Mesendoderm (in vitro differentiated cells): ENCODE results near the gene CFAP45.

Experiments used
- DNase-seq: peaks from one replicate; pipeline ENCODE4 v3.0.0; 2013
- H2AK5ac ChIP-seq: 2 replicates; pipeline ENCODE4 v1.6.1; 2013; ENCODE audit warnings: low read length, inconsistent platforms
- H2BK120ac ChIP-seq: 2 replicates; pipeline ENCODE4 v1.6.1; 2013; ENCODE audit warnings: low read depth, mild to moderate bottlenecking, low read length, moderate library complexity, mixed read lengths
- H2BK15ac ChIP-seq: replicated peaks from 2 replicates; pipeline ENCODE4 v1.6.1; 2013; ENCODE audit warnings: low read depth, mild to moderate bottlenecking, moderate library complexity
- H2BK5ac ChIP-seq: 2 replicates; pipeline ENCODE4 v1.6.1; 2013; ENCODE audit warnings: low read length, inconsistent platforms
- H3K18ac ChIP-seq: 2 replicates; pipeline ENCODE4 v1.6.1; 2013; ENCODE audit warnings: mild to moderate bottlenecking, low read length, mixed read lengths
- H3K23ac ChIP-seq: one replicate; pipeline ENCODE4 v1.6.1; 2013; ENCODE audit warnings: low read length
- H3K27ac ChIP-seq: 2 replicates; pipeline ENCODE4 v1.5.1; 2013; ENCODE audit warnings: low read depth, mild to moderate bottlenecking, inconsistent platforms, low read length, moderate library complexity
- H3K27me3 ChIP-seq: 2 replicates; pipeline ENCODE4 v1.6.1; 2013; ENCODE audit warnings: low read length, control low read depth, mild to moderate bottlenecking, inconsistent platforms; ENCODE audit not compliant: insufficient read depth, poor library complexity
- H3K36me3 ChIP-seq: 2 replicates; pipeline ENCODE4 v1.6.1; 2013; ENCODE audit warnings: low read length, inconsistent platforms; ENCODE audit not compliant: control insufficient read depth, insufficient read depth
- H3K4ac ChIP-seq: one replicate; pipeline ENCODE4 v1.6.1; 2013; ENCODE audit warnings: low read depth, mild to moderate bottlenecking, low read length, moderate library complexity
- H3K4me1 ChIP-seq: 2 replicates; pipeline ENCODE4 v1.6.1; 2013; ENCODE audit warnings: low read depth, low read length, inconsistent platforms; ENCODE audit not compliant: control insufficient read depth
- H3K4me2 ChIP-seq: 2 replicates; pipeline ENCODE4 v1.6.1; 2013; ENCODE audit warnings: low read length
- H3K4me3 ChIP-seq: 2 replicates; pipeline ENCODE4 v1.5.1; 2013; ENCODE audit warnings: mild to moderate bottlenecking, low read length
- H3K56ac ChIP-seq: one replicate; pipeline ENCODE4 v1.6.1; 2013; ENCODE audit warnings: low read length
- H3K79me1 ChIP-seq: 2 replicates; pipeline ENCODE4 v1.6.1; 2013; ENCODE audit warnings: low read length, inconsistent platforms
- H3K79me2 ChIP-seq: 2 replicates; pipeline ENCODE4 v1.6.1; 2013; ENCODE audit warnings: mild to moderate bottlenecking, low read length; ENCODE audit not compliant: control insufficient read depth, insufficient read depth
- H3K9ac ChIP-seq: 2 replicates; pipeline ENCODE4 v1.6.1; 2013; ENCODE audit warnings: low read length, inconsistent platforms
- H4K5ac ChIP-seq: one replicate; pipeline ENCODE4 v1.6.1; 2013; ENCODE audit warnings: low read length
- H4K8ac ChIP-seq: one replicate; pipeline ENCODE4 v1.6.1; 2013; ENCODE audit warnings: low read depth, mild to moderate bottlenecking, control low read depth, low read length, moderate library complexity
- WGBS: extraction: QIAGEN DNeasy Blood & Tissue Kit; methylation state at CpG from one replicate; pipeline ENCODE4 v1.1.7; 2013; ENCODE audit warnings: low lambda C conversion rate, missing lambda C conversion rate; ENCODE audit not compliant: insufficient coverage; ENCODE audit errors: extremely low coverage; 5-methylcytosine and 5-hydroxymethylcytosine counted together

Gene CFAP45

DNA sequence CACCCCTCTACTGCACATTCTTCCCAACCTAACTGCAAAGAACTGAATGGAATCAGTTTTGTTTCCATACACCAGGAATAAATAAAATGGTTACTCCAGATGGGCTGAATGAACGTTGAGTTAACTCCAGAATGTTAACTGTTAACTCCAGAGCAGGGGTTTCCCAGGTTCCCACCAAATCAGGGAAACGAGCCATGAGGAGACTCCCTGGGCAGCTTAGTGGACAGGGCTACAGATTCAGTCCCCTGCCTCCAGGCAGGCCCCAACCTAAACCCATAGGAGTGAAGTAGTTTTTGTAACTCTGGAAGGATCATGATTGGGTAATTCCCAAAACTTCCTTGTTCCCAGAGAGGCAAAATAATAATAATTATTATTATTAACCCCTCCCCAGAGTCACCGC lies 51.6 kb downstream of the CFAP45 start:
- no peak overlapping the region for H3K18ac ChIP-seq
- H3K56ac ChIP-seq, result no peak overlapping the region
- no peak overlapping the region for H3K4me3 ChIP-seq
- H2AK5ac ChIP-seq, result no peak overlapping the region
- no peaks in the 10 kb centered on the region for H3K27me3 ChIP-seq
- DNase-seq, result no peak
- no CpG with 5 or more reads among the region's 3 CpGs for WGBS
- no peaks in the 10 kb centered on the region for H3K36me3 ChIP-seq
- no peak overlapping the region for H3K4ac ChIP-seq
- no peaks in the 10 kb centered on the region for H3K79me1 ChIP-seq
- no peak overlapping the region for H4K5ac ChIP-seq
- H3K4me1 ChIP-seq, result no peaks in the 10 kb centered on the region
- H3K23ac ChIP-seq, result no peak overlapping the region
- H3K4me2 ChIP-seq, result no peak overlapping the region
- H2BK120ac ChIP-seq, result no peak overlapping the region
- H2BK5ac ChIP-seq, result no peak overlapping the region
- H4K8ac ChIP-seq, result no peak overlapping the region
- no peaks in the 10 kb centered on the region for H3K79me2 ChIP-seq
- no peak overlapping the region for H3K9ac ChIP-seq
- no peak overlapping the region for H2BK15ac ChIP-seq
- no peak overlapping the region for H3K27ac ChIP-seq

DNA sequence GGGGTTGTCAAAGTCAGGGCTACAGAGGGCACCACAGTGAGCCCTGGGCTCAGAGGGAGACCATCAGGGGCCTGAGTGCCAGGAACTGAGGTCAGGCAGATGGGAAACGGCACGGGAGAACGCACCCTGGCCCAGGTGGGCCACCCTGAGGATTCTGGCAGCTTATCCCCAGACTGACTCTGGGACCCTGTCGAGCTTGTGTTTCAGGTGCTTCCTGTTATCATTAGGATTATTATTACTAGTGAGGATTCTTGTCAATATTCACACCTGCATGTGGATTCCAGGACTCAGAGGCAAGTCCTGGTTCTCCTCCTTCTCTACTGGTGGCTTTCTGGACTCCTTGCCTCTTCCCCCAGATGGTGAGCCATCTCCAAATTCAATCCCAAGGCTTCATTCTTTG lies 52.7 kb downstream of the CFAP45 start:
- no CpG with 5 or more reads among the region's 4 CpGs for WGBS
- no peak overlapping the region for H2BK120ac ChIP-seq
- H4K8ac ChIP-seq, result no peak overlapping the region
- H3K4me2 ChIP-seq, result no peak overlapping the region
- no peaks in the 10 kb centered on the region for H3K79me2 ChIP-seq
- no peak overlapping the region for H2AK5ac ChIP-seq
- no peaks in the 10 kb centered on the region for H3K27me3 ChIP-seq
- H3K79me1 ChIP-seq, result no peaks in the 10 kb centered on the region
- H3K23ac ChIP-seq, result no peak overlapping the region
- no peak overlapping the region for H2BK15ac ChIP-seq
- no peak overlapping the region for H3K18ac ChIP-seq
- no peak overlapping the region for H3K4ac ChIP-seq
- H3K9ac ChIP-seq, result no peak overlapping the region
- no peak for DNase-seq
- H3K4me1 ChIP-seq, result no peaks in the 10 kb centered on the region
- no peaks in the 10 kb centered on the region for H3K36me3 ChIP-seq
- no peak overlapping the region for H4K5ac ChIP-seq
- no peak overlapping the region for H2BK5ac ChIP-seq
- H3K4me3 ChIP-seq, result no peak overlapping the region
- no peak overlapping the region for H3K56ac ChIP-seq
- H3K27ac ChIP-seq, result no peak overlapping the region

DNA sequence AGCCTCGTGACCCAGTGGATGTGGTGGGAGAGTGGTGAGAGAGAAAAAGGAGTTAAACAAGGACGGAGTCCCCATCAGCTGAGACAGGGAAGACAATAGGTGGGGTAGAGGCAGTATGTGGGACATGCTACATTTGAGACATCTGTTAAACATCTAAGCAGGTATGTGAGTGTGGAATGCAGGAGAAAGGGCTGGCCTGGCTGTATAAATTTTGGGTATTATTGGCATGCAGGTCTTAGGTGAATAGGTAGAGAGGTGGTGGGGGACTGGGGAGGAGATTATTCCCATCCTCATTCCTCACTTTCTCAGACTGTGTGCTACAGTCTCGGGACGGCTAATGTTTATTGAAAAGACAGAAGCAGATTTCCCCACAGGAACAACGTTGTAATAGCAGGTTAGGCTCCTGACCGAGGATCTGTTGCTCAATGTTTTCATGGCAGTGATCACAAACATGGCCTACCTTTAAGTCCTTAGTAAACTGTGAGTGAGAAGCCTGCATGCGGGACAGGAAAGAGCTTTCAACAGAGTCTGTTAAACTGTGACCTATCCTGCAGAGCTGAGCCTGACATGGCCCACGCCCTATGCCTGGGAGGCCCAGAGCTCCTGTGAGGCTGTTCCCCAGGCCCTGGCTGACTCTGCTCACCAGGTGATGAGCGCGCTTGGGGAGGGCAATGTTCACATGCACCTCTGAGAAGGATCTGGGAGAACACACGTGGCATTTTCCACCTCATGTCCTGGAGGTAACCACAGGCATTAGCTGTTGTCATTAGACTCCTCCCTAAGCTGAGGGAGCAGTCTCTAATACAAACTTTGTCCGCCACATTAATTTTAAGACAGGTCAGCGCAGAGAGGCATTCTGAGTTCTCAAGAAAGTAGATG lies 54.0 kb downstream of the CFAP45 start:
- H3K4me2 ChIP-seq, result no peak overlapping the region
- H2AK5ac ChIP-seq, result no peak overlapping the region
- H3K36me3 ChIP-seq, result no peaks in the 10 kb centered on the region
- no CpG with 5 or more reads among the region's 13 CpGs for WGBS
- H3K27ac ChIP-seq, result no peak overlapping the region
- no peak overlapping the region for H4K5ac ChIP-seq
- no peaks in the 10 kb centered on the region for H3K79me2 ChIP-seq
- no peak overlapping the region for H2BK120ac ChIP-seq
- H3K56ac ChIP-seq, result no peak overlapping the region
- H3K9ac ChIP-seq, result no peak overlapping the region
- H3K4ac ChIP-seq, result no peak overlapping the region
- no peak overlapping the region for H2BK15ac ChIP-seq
- H2BK5ac ChIP-seq, result no peak overlapping the region
- H3K4me3 ChIP-seq, result no peak overlapping the region
- no peak overlapping the region for H4K8ac ChIP-seq
- H3K23ac ChIP-seq, result no peak overlapping the region
- H3K4me1 ChIP-seq, result no peaks in the 10 kb centered on the region
- no peaks in the 10 kb centered on the region for H3K27me3 ChIP-seq
- H3K79me1 ChIP-seq, result no peaks in the 10 kb centered on the region
- DNase-seq, result no peak
- H3K18ac ChIP-seq, result no peak overlapping the region

DNA sequence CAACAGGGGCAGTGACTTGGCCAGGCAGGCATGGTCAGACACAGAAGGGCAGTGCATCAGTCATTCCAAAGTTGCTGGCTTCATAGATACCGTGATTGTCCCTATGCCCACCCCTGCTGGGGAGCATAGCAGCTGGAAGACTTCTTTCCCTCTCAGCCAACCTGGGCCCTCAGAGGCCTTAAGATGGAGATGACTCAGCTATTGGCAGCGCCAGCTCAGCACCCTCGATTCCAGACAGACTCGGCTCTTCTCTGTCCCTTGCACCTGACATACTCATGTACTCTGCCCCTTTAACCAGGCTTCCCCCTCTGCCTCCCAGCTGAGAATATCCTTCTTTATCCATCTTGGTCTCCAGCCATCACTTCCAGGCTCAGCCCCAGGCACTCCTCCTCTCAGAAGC lies 56.5 kb downstream of the CFAP45 start:
- Histone ChIP-seq H3K4me2 (no peak overlapping the region), H3K56ac (no peak overlapping the region), H3K23ac (no peak overlapping the region), H2BK5ac (no peak overlapping the region), H4K8ac (no peak overlapping the region), H3K79me1 (no peaks in the 10 kb centered on the region), H3K79me2 (no peaks in the 10 kb centered on the region), H3K36me3 (no peaks in the 10 kb centered on the region), H3K27ac (no peak overlapping the region), H3K18ac (no peak overlapping the region), H2BK120ac (no peak overlapping the region), H3K4ac (no peak overlapping the region), H3K9ac (no peak overlapping the region), H3K4me3 (no peak overlapping the region), H3K27me3 (no peaks in the 10 kb centered on the region), H3K4me1 (no peaks in the 10 kb centered on the region), H2AK5ac (no peak overlapping the region), H4K5ac (no peak overlapping the region), H2BK15ac (no peak overlapping the region)
- no peak for DNase-seq
- no CpG with 5 or more reads among the region's 4 CpGs for WGBS

DNA sequence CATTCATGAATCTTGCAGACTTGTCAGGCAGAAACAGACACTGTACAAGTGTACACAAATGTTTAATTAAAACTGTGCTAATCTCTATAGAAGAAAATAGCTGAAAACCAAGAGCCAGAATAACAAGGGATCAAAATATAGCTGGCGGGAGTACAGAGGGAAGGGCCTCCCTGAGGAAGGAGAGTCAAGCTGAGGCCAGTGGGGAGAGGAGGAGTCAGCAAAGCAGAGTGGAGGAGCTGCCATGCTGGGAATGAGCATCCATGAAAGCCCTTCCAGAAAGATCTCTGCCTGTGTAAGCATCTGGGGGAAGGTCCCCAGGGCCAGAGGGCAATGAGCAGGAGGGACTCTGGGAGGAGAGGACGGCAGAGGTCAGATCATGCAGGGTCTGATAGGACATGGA lies 58.2 kb downstream of the CFAP45 start:
- no peak overlapping the region for H4K8ac ChIP-seq
- H3K4me3 ChIP-seq, result no peak overlapping the region
- no CpG with 5 or more reads among the region's 2 CpGs for WGBS
- no peak overlapping the region for H4K5ac ChIP-seq
- DNase-seq, result no peak
- H3K79me1 ChIP-seq, result no peaks in the 10 kb centered on the region
- H3K27me3 ChIP-seq, result no peaks in the 10 kb centered on the region
- no peak overlapping the region for H2BK5ac ChIP-seq
- no peak overlapping the region for H2BK120ac ChIP-seq
- H2AK5ac ChIP-seq, result no peak overlapping the region
- H3K56ac ChIP-seq, result no peak overlapping the region
- no peaks in the 10 kb centered on the region for H3K4me1 ChIP-seq
- no peak overlapping the region for H2BK15ac ChIP-seq
- no peak overlapping the region for H3K9ac ChIP-seq
- H3K27ac ChIP-seq, result no peak overlapping the region
- no peaks in the 10 kb centered on the region for H3K79me2 ChIP-seq
- no peak overlapping the region for H3K23ac ChIP-seq
- H3K4me2 ChIP-seq, result no peak overlapping the region
- H3K36me3 ChIP-seq, result no peaks in the 10 kb centered on the region
- H3K18ac ChIP-seq, result no peak overlapping the region
- H3K4ac ChIP-seq, result no peak overlapping the region
